AG04449 (cell line): ENCODE results near the gene SERPINF2.

Experiments used
- CTCF ChIA-PET: fragments of 350-600 bp; formaldehyde crosslinking; extraction: SDS; loops from one replicate; lab custom pipeline; 2021; ENCODE audit warnings: antibody characterized with exemption; lab: Yijun Ruan, JAX
- POLR2A ChIA-PET: fragments of 400-600, 350-600 bp; formaldehyde crosslinking; extraction: SDS; loops from one replicate; lab custom pipeline; 2020; ENCODE audit warnings: antibody characterized with exemption, inconsistent platforms; lab: Yijun Ruan, JAX
- DNase-seq: peaks from one replicate; pipeline ENCODE4 v3.0.0-alpha.2; 2010; ENCODE audit warnings: low read depth, low spot score
- H3K4me3 ChIP-seq: 2 replicates; pipeline ENCODE4 v1.5.1; 2011; ENCODE audit warnings: low read depth, mild to moderate bottlenecking, control low read depth, low read length
- CTCF ChIP-seq: IDR thresholded peaks from one replicate; pipeline ENCODE4 v1.5.1; 2011; ENCODE audit warnings: mild to moderate bottlenecking, moderate library complexity, low read length, control low read depth, inconsistent platforms; ENCODE audit not compliant: insufficient read depth; ENCODE audit errors: missing control alignments

Gene SERPINF2

GRCh38 chr17:1714980-1715802, 27.5 kb upstream of the SERPINF2 start:
- TF ChIP-seq CTCF, result no peak
- peak; percentile 57 for DNase-seq
- peak overlapping the region; percentile 97 for H3K4me3 ChIP-seq
- ChIA-PET CTCF (interaction anchor here (0.9 to 7.2 kb wide), 8 partner anchors 46 to 69 kb away, joined by 3 to 180 read pairs (median 6); no protein-coding TSS in a partner anchor), POLR2A (interaction anchor here (0.6 to 3.3 kb wide), 15 partner anchors 11 to 329 kb away, joined by 3 to 16 read pairs (median 5); partner anchors contain the start of gene RILP)

GRCh38 chr17:1715803-1716075, 26.9 kb upstream of the SERPINF2 start:
- no peak for TF ChIP-seq CTCF
- ChIA-PET CTCF (interaction anchor here (1.2 to 7.2 kb wide), 5 partner anchors 46 to 142 kb away, joined by 3 to 180 read pairs (median 8); no protein-coding TSS in a partner anchor), POLR2A (interaction anchor here (0.7 to 3.3 kb wide), 15 partner anchors 11 to 328 kb away, joined by 3 to 16 read pairs (median 5); partner anchors contain the start of genes RPA1, SERPINF1 and SMYD4)
- H3K4me3 ChIP-seq, result peak overlapping the region; percentile 97
- no peak for DNase-seq

GRCh38 chr17:1716076-1716911, 26.4 kb upstream of the SERPINF2 start:
- H3K4me3 ChIP-seq, result peak overlapping the region; percentile 97
- ChIA-PET CTCF (interaction anchor here (0.6 to 7.2 kb wide), 16 partner anchors 9 to 309 kb away, joined by 3 to 180 read pairs (median 4); partner anchors contain the start of gene RTN4RL1), POLR2A (interaction anchor here (0.6 to 3.3 kb wide), 27 partner anchors 10 to 677 kb away, joined by 3 to 16 read pairs (median 5); partner anchors contain the start of genes RILP, RPA1, SERPINF1 and SMYD4)
- peak; percentile 31 for TF ChIP-seq CTCF
- peak; percentile 99 for DNase-seq

- peak overlapping the region; percentile 78 for H3K4me3 ChIP-seq
- CTCF ChIA-PET, result interaction anchor here (0.6 to 7.2 kb wide), 15 partner anchors 10 to 308 kb away, joined by 3 to 180 read pairs (median 4); partner anchors contain the start of gene RTN4RL1
- TF ChIP-seq CTCF, result no peak
- POLR2A ChIA-PET, result interaction anchor here (1.1 to 3.3 kb wide), 19 partner anchors 10 to 676 kb away, joined by 3 to 16 read pairs (median 9); partner anchors contain the start of genes RILP, RPA1, SERPINF1 and SMYD4
- DNase-seq, result peak; percentile 93
Observed at GRCh38 chr17:1716912-1717695, 25.6 kb upstream of the SERPINF2 start.

GRCh38 chr17:1718362-1719165, 24.1 kb upstream of the SERPINF2 start:
- POLR2A ChIA-PET, result interaction anchor here (0.6 kb wide), 1 partner anchor 38 kb away, joined by 3 read pairs; no protein-coding TSS in a partner anchor
- CTCF ChIA-PET, result interaction anchor here (1.1 to 7.2 kb wide), 3 partner anchors 66 to 142 kb away, joined by 3 to 180 read pairs (median 5); no protein-coding TSS in a partner anchor
- TF ChIP-seq CTCF, result no peak
- no peak for DNase-seq
- H3K4me3 ChIP-seq, result no peak overlapping the region
